Measurements from ENCODE around the gene FBN2. TPM values are rescaled to one million over a fixed set of nuclear protein-coding genes. Genes with fewer than 3 reads are reported as not detected.

The FBN2 gene
- total RNA-seq, 3 donors from 2014 or later (not counting 1 experiment from before 2014, with no cell fraction given), result 0.31 to 0.70 (median 0.58) TPM

- Mint-ChIP-seq H3K36me3 (no peaks in the 10 kb centered on the region), H3K4me1 (no peaks in the 10 kb centered on the region), H3K27me3 (ENCODE audit: low read depth in 2 of 2) (no peaks in the 10 kb centered on the region), H3K4me3 (no peak overlapping the region), H3K27ac (no peak overlapping the region), H3K9me3 (peaks cover 4 to 12% of the 10 kb centered on the region in 2 donors)
- 100% methylated on average over 1 of the region's 4 CpGs for WGBS (ENCODE audit: insufficient coverage)
- Histone ChIP-seq H3K27me3 (ENCODE audit: control insufficient read depth, insufficient read depth, low read length) (no peaks in the 10 kb centered on the region), H3K9me3 (ENCODE audit: control insufficient read depth, insufficient read depth, low read length) (no peaks in the 10 kb centered on the region), H3K36me3 (ENCODE audit: control insufficient read depth, insufficient read depth, low read length) (no peaks in the 10 kb centered on the region), H3K27ac (ENCODE audit: low read length) (no peak overlapping the region), H3K4me1 (ENCODE audit: control insufficient read depth, insufficient read depth, low read length) (no peaks in the 10 kb centered on the region), H3K4me3 (ENCODE audit: low read length) (no peak overlapping the region)
- DNase-seq (no peak), ATAC-seq (no peak)
- TF ChIP-seq CTCF (IDR thresholded peaks at IDR 0.05), result no peak
- intact Hi-C loops (cut with micrococcal nuclease), result no loop called here
Observed at GRCh38 chr5:128572051-128572929, 34.2 kb upstream of the FBN2 start.

DNA sequence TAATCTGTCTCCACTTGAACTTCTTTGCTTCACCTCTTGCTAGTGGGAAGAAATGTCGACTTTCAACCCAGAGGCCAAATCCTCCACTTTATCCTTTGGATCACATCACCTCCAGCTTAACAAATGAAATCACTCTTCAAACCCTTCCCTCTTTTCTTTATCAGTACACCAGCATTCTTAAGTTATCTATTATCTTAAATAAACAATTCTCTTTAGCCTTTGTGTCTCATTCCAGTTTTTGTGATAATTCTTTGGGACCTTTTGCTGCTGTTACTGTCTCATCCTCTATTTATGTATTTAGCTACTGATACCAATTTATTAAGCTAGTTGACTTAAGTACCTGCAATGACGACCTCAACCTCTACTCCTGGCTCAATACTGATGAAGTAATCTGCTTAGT, 28.1 kb upstream of the FBN2 start:
- Histone ChIP-seq H3K4me3 (ENCODE audit: low read length) (no peak overlapping the region), H3K4me1 (ENCODE audit: control insufficient read depth, insufficient read depth, low read length) (no peaks in the 10 kb centered on the region), H3K9me3 (ENCODE audit: control insufficient read depth, insufficient read depth, low read length) (no peaks in the 10 kb centered on the region), H3K36me3 (ENCODE audit: control insufficient read depth, insufficient read depth, low read length) (no peaks in the 10 kb centered on the region), H3K27me3 (ENCODE audit: control insufficient read depth, insufficient read depth, low read length) (no peaks in the 10 kb centered on the region), H3K27ac (ENCODE audit: low read length) (no peak overlapping the region)
- TF ChIP-seq CTCF (IDR thresholded peaks at IDR 0.05), result no peak
- ATAC-seq, result no peak
- H3K4me1 Mint-ChIP-seq, result no peaks in the 10 kb centered on the region
- H3K4me3 Mint-ChIP-seq, result no peak overlapping the region
- no peak overlapping the region for H3K27ac Mint-ChIP-seq
- no peaks in the 10 kb centered on the region for H3K27me3 Mint-ChIP-seq (ENCODE audit: low read depth in 2 of 2)
- peaks cover 8% of the 10 kb centered on the region for H3K36me3 Mint-ChIP-seq
- intact Hi-C loops (cut with micrococcal nuclease), result no loop called here
- 86% methylated on average over 1 of the region's 2 CpGs for WGBS (ENCODE audit: insufficient coverage)
- DNase-seq, result no peak
- H3K9me3 Mint-ChIP-seq, result peaks cover 12 to 17% of the 10 kb centered on the region in 2 donors

DNA sequence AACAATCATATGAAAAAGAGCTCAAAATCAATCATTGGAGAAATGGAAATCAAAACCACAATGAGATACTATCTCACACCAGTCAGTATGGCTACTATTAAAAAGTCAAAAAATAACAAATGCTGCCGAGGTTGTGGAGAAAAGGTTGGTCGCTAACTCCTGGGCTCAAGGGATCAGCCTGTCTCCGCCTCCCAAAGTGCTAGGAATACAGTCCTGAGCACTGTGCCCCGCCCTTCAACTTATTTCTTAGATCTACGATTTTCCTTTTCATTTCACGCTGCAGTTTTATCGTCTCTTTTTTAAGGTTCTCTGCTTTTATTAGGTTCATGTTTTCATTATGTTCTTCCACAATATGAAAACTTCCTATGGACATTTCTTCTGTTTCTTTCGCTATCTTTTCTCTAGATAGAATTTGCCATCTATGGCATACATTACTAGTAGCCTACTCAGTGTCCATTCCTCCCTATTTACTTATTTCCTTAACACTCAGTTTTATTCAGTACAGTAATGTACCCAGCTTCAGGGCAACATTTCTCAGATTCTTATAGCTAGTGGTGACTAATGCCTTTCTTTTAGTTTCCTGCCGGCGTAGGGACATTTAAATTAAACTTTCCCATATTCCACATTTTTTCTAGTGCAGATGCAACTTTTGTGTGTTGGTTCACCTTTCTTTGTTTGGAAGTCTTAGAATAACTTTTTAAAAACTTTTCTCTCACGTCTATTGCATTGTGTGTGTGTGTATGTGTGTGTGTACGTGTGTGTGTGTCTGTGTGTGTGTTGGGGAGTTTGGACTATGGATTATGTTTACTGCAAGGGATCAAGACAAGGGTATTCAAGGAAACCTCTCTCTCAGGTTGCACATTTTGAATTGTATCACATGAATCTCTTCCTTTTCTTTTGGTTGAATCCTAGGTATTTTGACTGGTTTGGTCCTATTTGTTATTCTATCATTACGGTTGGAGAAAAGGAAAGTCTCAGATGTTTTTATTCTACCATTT, 21.6 kb upstream of the FBN2 start:
- peaks cover 5 to 6% of the 10 kb centered on the region in 2 donors for H3K9me3 Mint-ChIP-seq
- Histone ChIP-seq H3K27me3 (ENCODE audit: control insufficient read depth, insufficient read depth, low read length) (no peaks in the 10 kb centered on the region), H3K36me3 (ENCODE audit: control insufficient read depth, insufficient read depth, low read length) (no peaks in the 10 kb centered on the region), H3K4me3 (ENCODE audit: low read length) (no peak overlapping the region), H3K4me1 (ENCODE audit: control insufficient read depth, insufficient read depth, low read length) (no peaks in the 10 kb centered on the region), H3K27ac (ENCODE audit: low read length) (no peak overlapping the region), H3K9me3 (ENCODE audit: control insufficient read depth, insufficient read depth, low read length) (no peaks in the 10 kb centered on the region)
- no peaks in the 10 kb centered on the region for H3K36me3 Mint-ChIP-seq
- intact Hi-C loops (cut with micrococcal nuclease), result no loop called here
- ATAC-seq (no peak), DNase-seq (no peak)
- no peaks in the 10 kb centered on the region for H3K27me3 Mint-ChIP-seq (ENCODE audit: low read depth in 2 of 2)
- H3K4me1 Mint-ChIP-seq, result no peaks in the 10 kb centered on the region
- 86% methylated on average over 9 of the region's 13 CpGs for WGBS (ENCODE audit: insufficient coverage)
- no peak for TF ChIP-seq CTCF (IDR thresholded peaks at IDR 0.05)
- no peak overlapping the region for H3K27ac Mint-ChIP-seq
- no peak overlapping the region for H3K4me3 Mint-ChIP-seq
